Ishikawa (cell line): ENCODE measurements around the gene SERPINB6.

Experiments used
- TEAD4 ChIP-seq: IDR thresholded peaks from 2 replicates; pipeline ENCODE4 v1.6.1; 2012
- TF ChIP-seq, protein P1 (sequence below): IDR thresholded peaks from 2 replicates; pipeline ENCODE4 v1.6.1; 2012

- no peak for TF ChIP-seq TEAD4
- TF ChIP-seq, protein P1, sequence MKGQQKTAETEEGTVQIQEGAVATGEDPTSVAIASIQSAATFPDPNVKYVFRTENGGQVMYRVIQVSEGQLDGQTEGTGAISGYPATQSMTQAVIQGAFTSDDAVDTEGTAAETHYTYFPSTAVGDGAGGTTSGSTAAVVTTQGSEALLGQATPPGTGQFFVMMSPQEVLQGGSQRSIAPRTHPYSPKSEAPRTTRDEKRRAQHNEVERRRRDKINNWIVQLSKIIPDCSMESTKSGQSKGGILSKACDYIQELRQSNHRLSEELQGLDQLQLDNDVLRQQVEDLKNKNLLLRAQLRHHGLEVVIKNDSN, result no peak
Measured at GRCh38 chr6:2968600-2969135, 2.7 kb downstream of the SERPINB6 start.
